Keratinocyte (primary cell): ENCODE results near the gene SFXN4.

ENCODE experiments used
- CTCF ChIP-seq, 3 experiments: IDR thresholded peaks in 1 of 3; conservative IDR thresholded peaks in 1 of 3; optimal IDR thresholded peaks in 1 of 3; 2 replicates in 2 of 3; 3 replicates in 1 of 3; pipeline versions ENCODE3 to v1.5.1; 2011; ENCODE audit warnings: low read length in 3 of 3, mild to moderate bottlenecking in 3 of 3, moderate library complexity in 2 of 3, control low read depth in 1 of 3, inconsistent platforms in 1 of 3; ENCODE audit not compliant: insufficient read depth in 2 of 3; ENCODE audit errors: extremely low read depth in 1 of 3
- EZH2 ChIP-seq: IDR thresholded peaks from one replicate; pipeline ENCODE4 v1.6.1; 2012; ENCODE audit warnings: inconsistent platforms, mild to moderate bottlenecking, low read length, moderate library complexity

DNA sequence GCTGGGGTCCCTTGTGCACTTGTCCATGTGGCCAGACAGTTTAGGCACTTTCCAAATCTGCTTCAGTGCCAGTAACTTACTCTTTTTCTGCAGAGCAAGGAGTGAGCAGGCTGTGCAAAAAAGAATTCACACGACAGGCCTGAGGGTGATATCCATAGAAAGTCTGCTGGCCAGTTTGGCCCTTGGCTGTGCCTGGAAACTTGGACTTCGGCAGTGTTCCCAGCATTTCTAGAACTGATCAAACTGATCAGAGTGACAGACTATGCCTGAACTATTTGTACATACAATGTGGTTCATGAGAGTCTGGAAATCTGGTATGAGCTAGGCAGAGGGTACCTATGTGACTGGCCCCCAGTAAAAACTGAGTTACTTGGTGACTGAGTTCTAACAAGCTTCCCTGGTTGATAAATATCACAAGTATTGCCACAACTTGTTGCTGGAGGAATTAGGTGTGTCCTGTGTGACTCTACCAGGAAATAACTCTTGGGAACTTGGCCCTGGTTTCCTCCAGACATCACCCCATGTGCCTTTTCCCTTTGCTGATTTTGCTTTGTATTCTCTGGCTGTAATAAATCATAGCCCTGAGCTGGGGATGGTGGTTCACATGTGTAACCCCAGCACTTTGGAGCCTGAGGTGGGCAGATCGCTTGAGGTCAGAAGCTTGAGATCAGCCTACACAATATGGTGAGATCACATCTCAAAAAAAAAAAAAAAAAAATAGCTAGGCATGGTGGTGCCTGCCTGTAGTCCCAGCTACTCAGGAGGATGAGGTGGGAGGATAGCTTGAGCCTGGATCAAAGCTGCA, 64.9 kb downstream of the SFXN4 start:
- TF ChIP-seq EZH2 (no peak), CTCF (optimal IDR thresholded peaks at IDR 0.05 in 1 of 3, IDR thresholded peaks at IDR 0.05 in 1 of 3, conservative IDR thresholded peaks at IDR 0.05 in 1 of 3; ENCODE audit: extremely low read depth in 1 of 3, insufficient read depth in 2 of 3, low read length in 3 of 3) (no peak)
